ENCODE results near the gene PAQR6.

DNA sequence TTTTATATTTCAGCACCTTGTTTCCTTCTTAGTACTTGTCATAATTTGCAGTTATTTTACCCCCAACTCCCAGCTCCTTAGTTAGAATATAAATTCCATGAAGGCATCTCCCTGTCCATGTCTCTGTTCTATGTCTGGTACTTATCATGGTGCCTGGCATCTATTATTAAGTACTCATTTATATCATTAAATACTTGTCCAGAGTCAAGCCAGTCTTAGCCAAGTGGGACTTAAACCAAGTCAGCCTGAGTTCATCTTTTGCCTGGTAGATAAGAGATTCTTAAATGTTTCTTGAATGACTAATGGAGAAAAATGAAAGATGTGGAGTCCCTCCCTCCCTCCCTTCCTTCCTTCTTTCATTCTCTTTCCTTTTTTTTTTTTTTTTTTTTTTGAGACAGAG lies 44.5 kb downstream of the PAQR6 start:
- TF ChIP-seq BHLHE40 (IDR thresholded peaks at IDR 0.05; ENCODE audit: low read depth, low read length) (no peak), POLR2A (IDR thresholded peaks at IDR 0.05; ENCODE audit: low read depth, low read length) (no peak), RAD21 (IDR thresholded peaks at IDR 0.05; ENCODE audit: low read length) (no peak), SMC3 (IDR thresholded peaks at IDR 0.05; ENCODE audit: low read depth, low read length) (no peak), FOS (IDR thresholded peaks at IDR 0.05; ENCODE audit: low read depth, low read length) (no peak)
- TF ChIP-seq, protein P1, sequence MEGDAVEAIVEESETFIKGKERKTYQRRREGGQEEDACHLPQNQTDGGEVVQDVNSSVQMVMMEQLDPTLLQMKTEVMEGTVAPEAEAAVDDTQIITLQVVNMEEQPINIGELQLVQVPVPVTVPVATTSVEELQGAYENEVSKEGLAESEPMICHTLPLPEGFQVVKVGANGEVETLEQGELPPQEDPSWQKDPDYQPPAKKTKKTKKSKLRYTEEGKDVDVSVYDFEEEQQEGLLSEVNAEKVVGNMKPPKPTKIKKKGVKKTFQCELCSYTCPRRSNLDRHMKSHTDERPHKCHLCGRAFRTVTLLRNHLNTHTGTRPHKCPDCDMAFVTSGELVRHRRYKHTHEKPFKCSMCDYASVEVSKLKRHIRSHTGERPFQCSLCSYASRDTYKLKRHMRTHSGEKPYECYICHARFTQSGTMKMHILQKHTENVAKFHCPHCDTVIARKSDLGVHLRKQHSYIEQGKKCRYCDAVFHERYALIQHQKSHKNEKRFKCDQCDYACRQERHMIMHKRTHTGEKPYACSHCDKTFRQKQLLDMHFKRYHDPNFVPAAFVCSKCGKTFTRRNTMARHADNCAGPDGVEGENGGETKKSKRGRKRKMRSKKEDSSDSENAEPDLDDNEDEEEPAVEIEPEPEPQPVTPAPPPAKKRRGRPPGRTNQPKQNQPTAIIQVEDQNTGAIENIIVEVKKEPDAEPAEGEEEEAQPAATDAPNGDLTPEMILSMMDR (conservative IDR thresholded peaks at IDR 0.05; ENCODE audit: low read depth, low read length) = no peak
